BJ (cell line): ENCODE data around the gene TP73. TPM values are rescaled to one million over a fixed set of nuclear protein-coding genes. Genes with fewer than 3 reads are reported as not detected.

ENCODE experiments used
- CTCF ChIA-PET: fragments of 350-600 bp; formaldehyde crosslinking; extraction: SDS; loops from one replicate; lab custom pipeline; 2021; ENCODE audit warnings: antibody characterized with exemption, inconsistent platforms; lab: Yijun Ruan, JAX
- POLR2A ChIA-PET: fragments of 300-600 bp; sonication (Branson Sonifier 250); formaldehyde crosslinking; extraction: SDS; loops from one replicate; lab custom pipeline; 2021; ENCODE audit warnings: antibody characterized with exemption; lab: Charles Lee
- DNase-seq: peaks from one replicate; pipeline ENCODE4 v3.0.0-alpha.2; 2011; ENCODE audit warnings: low read depth
- H3K27me3 ChIP-seq: 2 replicates; pipeline ENCODE4 v1.6.0; 2011; ENCODE audit warnings: low read length; ENCODE audit not compliant: control insufficient read depth, insufficient read depth
- H3K36me3 ChIP-seq: 2 replicates; pipeline ENCODE4 v1.5.1; 2011; ENCODE audit warnings: low read length; ENCODE audit not compliant: control insufficient read depth, insufficient read depth
- H3K4me3 ChIP-seq: 2 replicates; pipeline ENCODE4 v1.5.1; 2011; ENCODE audit warnings: low read depth, mild to moderate bottlenecking, control low read depth, low read length
- polyA plus RNA-seq: library from polyadenylated mRNA; depleted of rRNA; stranded (reverse); fragments of >200 nt; gene quantifications from 2 replicates; pipeline ENCODE4 v1.2.3, GENCODE V29; 2011
- TF ChIP-seq, protein P1 (sequence below): IDR thresholded peaks from 2 replicates; pipeline ENCODE4 v1.5.1; 2011; ENCODE audit warnings: low read depth, mild to moderate bottlenecking, control low read depth, inconsistent platforms, low read length, moderate library complexity; ENCODE audit not compliant: insufficient read depth

Gene TP73
- polyA plus RNA-seq, 1 experiment, result not detected

GRCh38 chr1:3742439-3743298 is 90.4 kb downstream of the TP73 start:
- H3K27me3 ChIP-seq, result no peaks in the 10 kb centered on the region
- POLR2A ChIA-PET, result interaction anchor here (0.5 kb wide), 1 partner anchor 17 kb away, joined by 3 read pairs; no protein-coding TSS in a partner anchor
- no peak overlapping the region for H3K4me3 ChIP-seq
- DNase-seq, result no peak
- TF ChIP-seq, protein P1, sequence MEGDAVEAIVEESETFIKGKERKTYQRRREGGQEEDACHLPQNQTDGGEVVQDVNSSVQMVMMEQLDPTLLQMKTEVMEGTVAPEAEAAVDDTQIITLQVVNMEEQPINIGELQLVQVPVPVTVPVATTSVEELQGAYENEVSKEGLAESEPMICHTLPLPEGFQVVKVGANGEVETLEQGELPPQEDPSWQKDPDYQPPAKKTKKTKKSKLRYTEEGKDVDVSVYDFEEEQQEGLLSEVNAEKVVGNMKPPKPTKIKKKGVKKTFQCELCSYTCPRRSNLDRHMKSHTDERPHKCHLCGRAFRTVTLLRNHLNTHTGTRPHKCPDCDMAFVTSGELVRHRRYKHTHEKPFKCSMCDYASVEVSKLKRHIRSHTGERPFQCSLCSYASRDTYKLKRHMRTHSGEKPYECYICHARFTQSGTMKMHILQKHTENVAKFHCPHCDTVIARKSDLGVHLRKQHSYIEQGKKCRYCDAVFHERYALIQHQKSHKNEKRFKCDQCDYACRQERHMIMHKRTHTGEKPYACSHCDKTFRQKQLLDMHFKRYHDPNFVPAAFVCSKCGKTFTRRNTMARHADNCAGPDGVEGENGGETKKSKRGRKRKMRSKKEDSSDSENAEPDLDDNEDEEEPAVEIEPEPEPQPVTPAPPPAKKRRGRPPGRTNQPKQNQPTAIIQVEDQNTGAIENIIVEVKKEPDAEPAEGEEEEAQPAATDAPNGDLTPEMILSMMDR, result no peak
- CTCF ChIA-PET, result interaction anchor here (1.9 kb wide), 1 partner anchor 18 kb away, joined by 9 read pairs; no protein-coding TSS in a partner anchor
- H3K36me3 ChIP-seq, result peaks cover 13% of the 10 kb centered on the region

GRCh38 chr1:3743421-3743820 is 91.1 kb downstream of the TP73 start:
- H3K4me3 ChIP-seq, result no peak overlapping the region
- H3K36me3 ChIP-seq, result peaks cover 11% of the 10 kb centered on the region
- POLR2A ChIA-PET, result no interaction called here
- H3K27me3 ChIP-seq, result no peaks in the 10 kb centered on the region
- CTCF ChIA-PET, result interaction anchor here (1.9 kb wide), 1 partner anchor 19 kb away, joined by 9 read pairs; no protein-coding TSS in a partner anchor
- TF ChIP-seq, protein P1, result no peak
- DNase-seq, result no peak

DNA sequence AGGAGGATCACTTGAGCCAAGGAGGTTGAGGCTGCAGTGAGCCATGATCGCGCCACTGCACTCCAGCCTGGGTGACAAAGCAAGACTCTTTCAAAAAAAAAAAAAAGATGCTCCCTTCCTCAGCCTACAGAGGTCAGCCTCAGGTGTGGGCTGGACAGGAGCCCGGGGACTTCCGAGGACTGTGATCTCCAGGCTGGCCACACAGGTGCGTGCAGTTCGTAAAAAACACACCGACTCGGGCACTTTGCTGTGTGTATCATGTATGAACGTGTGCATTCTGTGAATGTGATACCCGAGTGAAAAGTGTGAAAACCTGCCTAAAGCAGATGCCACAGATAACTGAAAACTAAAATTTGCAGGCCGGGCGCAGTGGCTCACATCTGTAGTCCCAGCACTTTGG is 91.5 kb downstream of the TP73 start:
- ChIA-PET CTCF (interaction anchor here (1.9 kb wide), 1 partner anchor 19 kb away, joined by 9 read pairs; no protein-coding TSS in a partner anchor), POLR2A (no interaction called here)
- DNase-seq, result no peak
- TF ChIP-seq, protein P1, result no peak
- Histone ChIP-seq H3K27me3 (no peaks in the 10 kb centered on the region), H3K36me3 (peaks cover 9% of the 10 kb centered on the region), H3K4me3 (no peak overlapping the region)

- POLR2A ChIA-PET, result no interaction called here
- TF ChIP-seq, protein P1, result no peak
- CTCF ChIA-PET, result interaction anchor here (1.1 kb wide), 1 partner anchor 11 kb away, joined by 3 read pairs; no protein-coding TSS in a partner anchor
- H3K36me3 ChIP-seq, result peaks cover 8% of the 10 kb centered on the region
- no peaks in the 10 kb centered on the region for H3K27me3 ChIP-seq
- H3K4me3 ChIP-seq, result no peak overlapping the region
- DNase-seq, result no peak
These were observed 92.3 kb downstream of the TP73 start for GRCh38 chr1:3744646-3745045.

DNA sequence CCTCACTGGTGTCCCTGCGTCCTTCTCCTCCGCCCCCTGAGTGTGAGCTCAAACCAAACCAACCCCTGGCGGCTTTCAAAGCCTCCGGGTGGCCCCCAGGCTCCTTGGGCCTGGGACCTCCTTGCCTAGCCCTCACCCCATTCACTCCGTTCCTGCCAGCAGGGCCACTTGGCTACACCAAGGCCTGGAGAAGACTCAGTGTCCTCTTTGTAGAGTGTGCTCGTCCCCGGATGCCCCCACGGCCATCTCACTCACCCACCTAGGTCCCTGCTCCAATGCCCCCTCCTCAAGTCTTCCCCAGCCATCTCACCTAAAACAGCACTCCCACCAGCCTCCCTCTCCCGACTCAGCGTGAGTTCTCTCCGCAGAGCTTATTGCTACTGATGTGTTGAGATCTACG is 92.8 kb downstream of the TP73 start:
- H3K36me3 ChIP-seq, result peaks cover 7% of the 10 kb centered on the region
- CTCF ChIA-PET, result interaction anchor here (0.8 to 1.1 kb wide), 2 partner anchors 11 to 20 kb away, joined by 3 read pairs; no protein-coding TSS in a partner anchor

More for the DNA sequence above, 92.8 kb downstream of the TP73 start:
- no peak overlapping the region for H3K4me3 ChIP-seq
- TF ChIP-seq, protein P1, result no peak
- no peaks in the 10 kb centered on the region for H3K27me3 ChIP-seq
- POLR2A ChIA-PET, result no interaction called here
- no peak for DNase-seq
